DOHH2 (cell line): Measurements from ENCODE around the gene KDM1A.

Experiments
- H3F3A ChIP-seq: fragments of 200-600 bp; sonication (generic), shearing (Covaris generic); 2 replicates; pipeline ENCODE4 v1.6.0; 2016; ENCODE audit warnings: antibody characterized with exemption, mild to moderate bottlenecking; ENCODE audit not compliant: control insufficient read depth, insufficient read depth
- H3K27ac ChIP-seq: fragments of 200-600 bp; sonication (generic); 2 replicates; pipeline ENCODE4 v1.5.1; 2014; ENCODE audit warnings: low read depth, mild to moderate bottlenecking, low read length, moderate library complexity
- H3K27me3 ChIP-seq: fragments of 200-600 bp; sonication (generic); 2 replicates; pipeline ENCODE4 v1.6.1; 2014; ENCODE audit warnings: mild to moderate bottlenecking, low read length, mixed read lengths; ENCODE audit not compliant: control insufficient read depth
- H3K36me3 ChIP-seq: fragments of 200-600 bp; sonication (generic); 2 replicates; pipeline ENCODE4 v1.6.1; 2014; ENCODE audit warnings: mild to moderate bottlenecking, low read length, moderate library complexity, mixed read lengths; ENCODE audit not compliant: control insufficient read depth
- H3K4me1 ChIP-seq: fragments of 200-600 bp; sonication (generic); 2 replicates; pipeline ENCODE4 v1.6.1; 2014; ENCODE audit warnings: mild to moderate bottlenecking, low read length, mixed read lengths; ENCODE audit not compliant: control insufficient read depth
- H3K4me2 ChIP-seq: fragments of 200-600 bp; sonication (generic); 2 replicates; pipeline ENCODE4 v1.6.0; 2014; ENCODE audit warnings: mild to moderate bottlenecking, low read length, moderate library complexity
- H3K4me3 ChIP-seq: fragments of 200-600 bp; sonication (generic); 2 replicates; pipeline ENCODE4 v1.5.1; 2014; ENCODE audit warnings: mild to moderate bottlenecking, low read length, mixed read lengths
- H3K79me2 ChIP-seq: fragments of 200-600 bp; sonication (generic); 2 replicates; pipeline ENCODE4 v1.6.1; 2014; ENCODE audit warnings: mild to moderate bottlenecking, low read length, mixed read lengths; ENCODE audit not compliant: control insufficient read depth
- H3K9me2 ChIP-seq: fragments of 200-600 bp; sonication (generic); replicated peaks from 2 replicates; pipeline ENCODE4 v1.6.1; 2014; ENCODE audit warnings: mild to moderate bottlenecking, low read length, mixed read lengths; ENCODE audit not compliant: control insufficient read depth
- H3K9me3 ChIP-seq: fragments of 200-600 bp; sonication (generic); 2 replicates; pipeline ENCODE4 v1.6.1; 2014; ENCODE audit warnings: antibody characterized with exemption, low read length, mixed read lengths; ENCODE audit not compliant: control insufficient read depth, insufficient read depth
- H4K20me1 ChIP-seq: fragments of 200-600 bp; sonication (generic); 2 replicates; pipeline ENCODE4 v1.6.0; 2014; ENCODE audit warnings: low read depth, mild to moderate bottlenecking, antibody characterized with exemption, low read length, moderate library complexity; ENCODE audit not compliant: control insufficient read depth, insufficient read depth
- CTCF ChIP-seq: fragments of 200-600 bp; sonication (generic); IDR thresholded peaks from one replicate; pipeline ENCODE4 v1.5.1; 2014; ENCODE audit warnings: antibody characterized with exemption, mild to moderate bottlenecking, low read depth, low read length; ENCODE audit not compliant: poor library complexity, severe bottlenecking
- EZH2phosphoT487 ChIP-seq: fragments of 200-600 bp; sonication (generic); IDR thresholded peaks from 2 replicates; pipeline ENCODE4 v1.6.1; 2017; ENCODE audit warnings: borderline replicate concordance, mild to moderate bottlenecking, antibody characterized with exemption, low read length, moderate library complexity, mixed read lengths

KDM1A gene

GRCh38 chr1:23126801-23127200 is 107.5 kb downstream of the KDM1A start:
- H3K4me2 ChIP-seq: no peak overlapping the region
- H3K9me3 ChIP-seq: no peaks in the 10 kb centered on the region
- peaks cover 7% of the 10 kb centered on the region; the same call in 1 of the 2 replicates for H4K20me1 ChIP-seq

GRCh38 chr1:23129846-23130245 is 110.6 kb downstream of the KDM1A start:
- H3K36me3 ChIP-seq: no peaks in the 10 kb centered on the region
- H3K27ac ChIP-seq: no peak overlapping the region
- H4K20me1 ChIP-seq: no peaks in the 10 kb centered on the region; the same call in none of the 2 replicates
- H3K4me3 ChIP-seq: no peak overlapping the region
- no peaks in the 10 kb centered on the region for H3F3A ChIP-seq
- TF ChIP-seq EZH2phosphoT487: no peak
- TF ChIP-seq CTCF: no peak
- H3K9me2 ChIP-seq: no peaks in the 10 kb centered on the region
- H3K79me2 ChIP-seq: peaks cover 33% of the 10 kb centered on the region
- H3K27me3 ChIP-seq: no peaks in the 10 kb centered on the region
- H3K4me1 ChIP-seq: no peaks in the 10 kb centered on the region
- H3K4me2 ChIP-seq: no peak overlapping the region
- no peaks in the 10 kb centered on the region for H3K9me3 ChIP-seq

More at GRCh38 chr1:23126801-23127200, 107.5 kb downstream of the KDM1A start:
- TF ChIP-seq EZH2phosphoT487 (no peak), CTCF (no peak)
- Histone ChIP-seq H3K36me3 (no peaks in the 10 kb centered on the region), H3K4me3 (no peak overlapping the region), H3K9me2 (no peaks in the 10 kb centered on the region), H3K27me3 (no peaks in the 10 kb centered on the region), H3K79me2 (peaks cover 37% of the 10 kb centered on the region), H3K27ac (no peak overlapping the region), H3K4me1 (0 out of 2 replicates have a peak, but pooled peaks cover 5% of the 10 kb centered on the region), H3F3A (no peaks in the 10 kb centered on the region)

- Histone ChIP-seq H3K9me2 (no peaks in the 10 kb centered on the region), H3K36me3 (no peaks in the 10 kb centered on the region), H3K4me3 (no peak overlapping the region), H3K4me2 (no peak overlapping the region), H3K9me3 (no peaks in the 10 kb centered on the region), H3K27me3 (no peaks in the 10 kb centered on the region), H3K79me2 (peaks cover 37% of the 10 kb centered on the region), H3F3A (no peaks in the 10 kb centered on the region), H3K4me1 (no peaks in the 10 kb centered on the region), H4K20me1 (no peaks in the 10 kb centered on the region; the same call in 1 of the 2 replicates), H3K27ac (no peak overlapping the region)
- TF ChIP-seq CTCF (no peak), EZH2phosphoT487 (no peak)
Measured at GRCh38 chr1:23132033-23132432, 112.8 kb downstream of the KDM1A start.
